ENCODE results near the gene S100A9.
"Not testable (repeated sequence)": the region's sequence is repeated elsewhere in the genome, so short reads cannot be mapped to it uniquely, and the experiment has no call there.

S100A9 gene

DNA sequence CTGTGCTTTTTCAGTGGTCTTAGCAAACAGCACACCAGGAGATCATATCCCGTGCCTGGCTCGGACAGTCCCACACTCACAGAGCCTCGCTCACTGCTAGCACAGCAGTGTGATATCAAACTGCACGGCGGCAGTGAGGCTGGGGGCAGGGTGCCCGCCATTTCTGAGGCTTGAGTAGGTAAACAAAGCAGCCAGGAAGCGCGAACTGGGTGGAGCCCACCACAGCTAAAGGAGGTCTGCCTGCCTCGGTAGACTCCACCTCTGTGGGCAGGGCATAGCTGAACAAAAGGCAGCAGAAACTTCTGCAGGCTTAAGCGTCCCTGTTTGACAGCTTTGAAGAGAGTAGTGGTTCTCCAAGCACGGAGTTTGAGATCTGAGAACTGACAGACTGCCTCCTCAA, 49.6 kb downstream of the S100A9 start:
- not testable (repeated sequence) for DNase-seq (ENCODE audit: low read depth)
